Measurements from ENCODE around the gene CFAP410. TPM values are rescaled to one million over a fixed set of nuclear protein-coding genes. Genes with fewer than 3 reads are reported as not detected.
"Not testable (repeated sequence)": the region's sequence is repeated elsewhere in the genome, so short reads cannot be mapped to it uniquely, and the experiment has no call there.

CFAP410 gene
- total RNA-seq, 1 donor, result 9.5 TPM

- no peak for TF ChIP-seq CTCF (IDR thresholded peaks at IDR 0.05; ENCODE audit: insufficient read depth, low read depth, low read length)
- H3K4me3 ChIP-seq (ENCODE audit: low read depth, low read length), result no peak overlapping the region
- DNase-seq (ENCODE audit: low read depth), result no peak
Measured at GRCh38 chr21:44283948-44284347, 55.2 kb downstream of the CFAP410 start.

- not testable (repeated sequence) for DNase-seq (ENCODE audit: low read depth); H3K4me3 ChIP-seq (ENCODE audit: low read depth, low read length)
Measured at GRCh38 chr21:44283211-44283785, 55.9 kb downstream of the CFAP410 start.

- TF ChIP-seq CTCF (IDR thresholded peaks at IDR 0.05; ENCODE audit: insufficient read depth, low read depth, low read length), result no peak
- no peak for DNase-seq (ENCODE audit: low read depth)
- H3K4me3 ChIP-seq (ENCODE audit: low read depth, low read length), result no peak overlapping the region
Measured at GRCh38 chr21:44282370-44282769, 56.8 kb downstream of the CFAP410 start.

GRCh38 chr21:44281801-44282200 lies 57.4 kb downstream of the CFAP410 start:
- TF ChIP-seq CTCF (IDR thresholded peaks at IDR 0.05; ENCODE audit: insufficient read depth, low read depth, low read length), result no peak
- DNase-seq (ENCODE audit: low read depth), result no peak
- no peak overlapping the region for H3K4me3 ChIP-seq (ENCODE audit: low read depth, low read length)

- TF ChIP-seq CTCF (IDR thresholded peaks at IDR 0.05; ENCODE audit: insufficient read depth, low read depth, low read length), result no peak
- no peak overlapping the region for H3K4me3 ChIP-seq (ENCODE audit: low read depth, low read length)
- DNase-seq (ENCODE audit: low read depth), result no peak
Measured at GRCh38 chr21:44279354-44280260, 59.6 kb downstream of the CFAP410 start.

Other genes starting within 250 kb of the CFAP410 start
- 13.5 and 31.5 TPM in 2 replicates for gene PWP2, start 232.0 kb downstream of the CFAP410 start, total RNA-seq
- gene GATD3, start 205.7 kb downstream of the CFAP410 start, total RNA-seq, result 34.8 and 52.7 TPM in 2 replicates
- gene ICOSLG, start 98.4 kb downstream of the CFAP410 start, total RNA-seq, result 0.43 and 0.64 TPM in 2 replicates
- not detected in 2 replicates for gene DNMT3L, start 77.5 kb downstream of the CFAP410 start, total RNA-seq
- under 0.01 TPM in 1 of 2 replicates, not detected in the other for gene AIRE, start 53.5 kb downstream of the CFAP410 start, total RNA-seq
- gene PFKL, start 39.3 kb downstream of the CFAP410 start, total RNA-seq, result 106 and 109 TPM in 2 replicates
- gene TRPM2, start 14.2 kb upstream of the CFAP410 start, total RNA-seq, result under 0.01 and 0.32 TPM in 2 replicates
- under 0.01 and 0.64 TPM in 2 replicates for gene LRRC3, start 116.1 kb upstream of the CFAP410 start, total RNA-seq
- not detected in 2 replicates for gene KRTAP10-1, start 200.8 kb upstream of the CFAP410 start, total RNA-seq
- gene KRTAP10-2, start 212.1 kb upstream of the CFAP410 start, total RNA-seq, result not detected in 2 replicates
- gene KRTAP10-3, start 219.4 kb upstream of the CFAP410 start, total RNA-seq, result not detected in 2 replicates
- not detected in 2 replicates for gene KRTAP10-4, start 234.3 kb upstream of the CFAP410 start, total RNA-seq
- not detected in 2 replicates for gene KRTAP10-5, start 241.2 kb upstream of the CFAP410 start, total RNA-seq

All from fibroblast of villous mesenchyme (primary cell).